ENCODE results near the gene SLC16A2. TPM values are rescaled to one million over a fixed set of nuclear protein-coding genes. Genes with fewer than 3 reads are reported as not detected.

The SLC16A2 gene
- total RNA-seq, 1 donor from 2014 or later: 32.4 TPM

DNA sequence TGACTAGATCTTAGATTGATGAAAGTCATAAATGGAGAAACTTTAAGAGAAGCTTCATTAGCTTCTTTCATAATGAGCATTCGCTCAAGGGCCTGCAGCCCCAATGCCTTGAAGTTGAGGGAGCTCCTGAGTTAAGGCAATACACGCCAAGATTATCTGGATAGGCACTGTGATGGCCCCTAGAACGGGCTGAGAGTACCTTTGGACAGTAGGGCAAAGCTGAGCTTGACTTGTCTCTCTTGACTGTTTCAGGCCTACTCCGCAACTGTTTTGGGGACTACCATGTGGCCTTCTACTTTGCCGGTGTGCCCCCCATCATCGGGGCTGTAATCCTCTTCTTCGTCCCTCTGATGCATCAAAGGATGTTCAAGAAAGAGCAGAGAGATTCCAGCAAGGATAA is 109.8 kb downstream of the SLC16A2 start:
- DNase-seq (ENCODE audit: low spot score): no peak
- no peaks in the 10 kb centered on the region for H3K27me3 Mint-ChIP-seq (ENCODE audit: unreplicated experiment)
- H3K9me3 Mint-ChIP-seq (ENCODE audit: unreplicated experiment): no peaks in the 10 kb centered on the region
- TF ChIP-seq, protein P1, sequence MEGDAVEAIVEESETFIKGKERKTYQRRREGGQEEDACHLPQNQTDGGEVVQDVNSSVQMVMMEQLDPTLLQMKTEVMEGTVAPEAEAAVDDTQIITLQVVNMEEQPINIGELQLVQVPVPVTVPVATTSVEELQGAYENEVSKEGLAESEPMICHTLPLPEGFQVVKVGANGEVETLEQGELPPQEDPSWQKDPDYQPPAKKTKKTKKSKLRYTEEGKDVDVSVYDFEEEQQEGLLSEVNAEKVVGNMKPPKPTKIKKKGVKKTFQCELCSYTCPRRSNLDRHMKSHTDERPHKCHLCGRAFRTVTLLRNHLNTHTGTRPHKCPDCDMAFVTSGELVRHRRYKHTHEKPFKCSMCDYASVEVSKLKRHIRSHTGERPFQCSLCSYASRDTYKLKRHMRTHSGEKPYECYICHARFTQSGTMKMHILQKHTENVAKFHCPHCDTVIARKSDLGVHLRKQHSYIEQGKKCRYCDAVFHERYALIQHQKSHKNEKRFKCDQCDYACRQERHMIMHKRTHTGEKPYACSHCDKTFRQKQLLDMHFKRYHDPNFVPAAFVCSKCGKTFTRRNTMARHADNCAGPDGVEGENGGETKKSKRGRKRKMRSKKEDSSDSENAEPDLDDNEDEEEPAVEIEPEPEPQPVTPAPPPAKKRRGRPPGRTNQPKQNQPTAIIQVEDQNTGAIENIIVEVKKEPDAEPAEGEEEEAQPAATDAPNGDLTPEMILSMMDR (IDR thresholded peaks at IDR 0.05; ENCODE audit: unreplicated experiment): no peak
- peaks cover 7% of the 10 kb centered on the region for H3K36me3 Mint-ChIP-seq (ENCODE audit: low read depth, unreplicated experiment)
- no peak overlapping the region for H3K4me3 Mint-ChIP-seq (ENCODE audit: unreplicated experiment)
- H3K27ac Mint-ChIP-seq (ENCODE audit: unreplicated experiment): no peak overlapping the region
- no peaks in the 10 kb centered on the region for H3K4me1 Mint-ChIP-seq (ENCODE audit: unreplicated experiment)

DNA sequence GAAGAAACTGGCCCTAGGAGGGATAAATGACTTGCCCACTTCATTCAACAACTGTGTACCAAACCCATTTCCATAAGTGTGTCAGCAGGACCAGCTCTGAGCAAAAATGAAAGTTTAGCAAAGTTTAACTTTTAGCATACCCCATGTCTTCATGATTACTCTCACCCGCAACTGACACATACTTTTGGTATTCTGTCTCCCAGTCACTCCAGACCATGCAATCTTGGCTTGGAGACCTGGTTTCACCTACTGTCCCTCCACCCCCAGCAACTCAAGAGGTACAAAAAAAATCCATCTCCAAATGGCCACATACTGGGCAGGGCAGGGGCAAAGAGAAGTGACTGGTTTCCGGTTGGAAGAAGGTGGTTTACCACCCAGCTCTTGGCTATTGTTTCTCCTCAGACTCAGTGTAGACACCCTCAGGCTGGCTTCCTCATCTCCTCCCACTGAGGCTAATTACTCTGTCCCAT is 113.3 kb downstream of the SLC16A2 start:
- TF ChIP-seq, protein P1 (IDR thresholded peaks at IDR 0.05; ENCODE audit: unreplicated experiment): no peak
- no peak for DNase-seq (ENCODE audit: low spot score)
- no peaks in the 10 kb centered on the region for H3K27me3 Mint-ChIP-seq (ENCODE audit: unreplicated experiment)
- H3K9me3 Mint-ChIP-seq (ENCODE audit: unreplicated experiment): no peaks in the 10 kb centered on the region
- peaks cover 7% of the 10 kb centered on the region for H3K36me3 Mint-ChIP-seq (ENCODE audit: low read depth, unreplicated experiment)
- no peak overlapping the region for H3K27ac Mint-ChIP-seq (ENCODE audit: unreplicated experiment)
- H3K4me1 Mint-ChIP-seq (ENCODE audit: unreplicated experiment): peaks cover 5% of the 10 kb centered on the region
- peak overlapping the region; percentile 31 for H3K4me3 Mint-ChIP-seq (ENCODE audit: unreplicated experiment)

DNA sequence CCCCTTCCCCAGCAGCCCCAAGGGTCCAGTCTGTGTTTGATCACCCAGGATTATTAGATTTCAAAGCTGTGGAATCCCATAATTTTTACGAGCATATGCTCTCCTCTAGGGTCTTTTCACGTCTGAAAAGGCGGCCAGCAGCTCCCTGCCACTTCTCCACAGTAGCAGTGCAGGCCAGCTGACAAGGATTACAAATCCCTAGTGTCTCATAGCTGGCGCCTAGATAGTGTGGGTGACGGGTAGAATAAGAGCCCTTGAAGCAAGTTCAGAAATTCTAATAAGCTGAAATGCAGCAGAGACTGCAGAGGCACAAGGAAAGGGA is 113.8 kb downstream of the SLC16A2 start:
- DNase-seq (ENCODE audit: low spot score): no peak
- H3K36me3 Mint-ChIP-seq (ENCODE audit: low read depth, unreplicated experiment): peaks cover 7% of the 10 kb centered on the region
- no peak overlapping the region for H3K4me3 Mint-ChIP-seq (ENCODE audit: unreplicated experiment)
- no peaks in the 10 kb centered on the region for H3K27me3 Mint-ChIP-seq (ENCODE audit: unreplicated experiment)
- no peaks in the 10 kb centered on the region for H3K9me3 Mint-ChIP-seq (ENCODE audit: unreplicated experiment)
- no peak overlapping the region for H3K27ac Mint-ChIP-seq (ENCODE audit: unreplicated experiment)
- peaks cover 5% of the 10 kb centered on the region for H3K4me1 Mint-ChIP-seq (ENCODE audit: unreplicated experiment)
- TF ChIP-seq, protein P1 (IDR thresholded peaks at IDR 0.05; ENCODE audit: unreplicated experiment): no peak

DNA sequence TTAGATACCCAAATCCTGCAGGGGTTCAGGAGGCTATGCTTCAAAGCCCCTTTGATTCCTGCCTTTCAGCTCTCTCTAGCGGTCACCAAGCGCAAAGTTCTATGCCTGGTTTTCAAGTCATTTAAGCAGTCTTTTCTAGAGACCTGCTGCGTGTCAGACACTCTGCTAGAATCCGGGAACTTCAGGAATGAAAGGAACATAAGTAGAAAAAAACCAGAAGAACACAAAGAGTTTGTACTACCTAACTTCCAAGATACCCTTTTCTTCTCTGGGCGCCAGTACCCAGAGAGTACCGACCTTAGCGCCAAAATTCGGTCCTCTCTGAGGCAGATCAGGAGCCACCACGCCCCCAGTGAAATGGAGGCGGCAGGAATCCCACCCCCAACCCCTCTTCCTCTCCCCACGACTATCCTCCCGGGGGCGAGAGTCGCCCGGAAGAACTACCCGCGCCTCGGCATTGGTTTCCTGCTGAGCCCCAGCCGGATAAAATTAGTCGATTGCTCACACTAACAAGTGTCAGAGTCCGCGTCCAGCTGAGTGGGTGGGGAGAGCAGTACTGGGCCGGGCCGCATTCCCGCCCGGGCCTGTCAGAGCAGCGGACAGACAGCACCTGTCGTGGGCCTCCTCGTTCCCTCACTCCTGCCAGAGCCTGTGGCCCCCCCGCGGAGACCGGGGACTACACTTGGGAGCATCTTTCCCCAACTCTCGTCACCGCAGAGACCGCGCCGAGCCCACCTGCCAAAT is 114.3 kb downstream of the SLC16A2 start:
- peak; percentile 30 for DNase-seq (ENCODE audit: low spot score)
- Mint-ChIP-seq H3K36me3 (ENCODE audit: low read depth, unreplicated experiment) (peaks cover 7% of the 10 kb centered on the region), H3K27ac (ENCODE audit: unreplicated experiment) (peak overlapping the region; percentile 72), H3K4me3 (ENCODE audit: unreplicated experiment) (peak overlapping the region; percentile 76), H3K4me1 (ENCODE audit: unreplicated experiment) (peaks cover 5% of the 10 kb centered on the region), H3K9me3 (ENCODE audit: unreplicated experiment) (no peaks in the 10 kb centered on the region), H3K27me3 (ENCODE audit: unreplicated experiment) (no peaks in the 10 kb centered on the region)
- TF ChIP-seq, protein P1 (IDR thresholded peaks at IDR 0.05; ENCODE audit: unreplicated experiment): no peak

DNA sequence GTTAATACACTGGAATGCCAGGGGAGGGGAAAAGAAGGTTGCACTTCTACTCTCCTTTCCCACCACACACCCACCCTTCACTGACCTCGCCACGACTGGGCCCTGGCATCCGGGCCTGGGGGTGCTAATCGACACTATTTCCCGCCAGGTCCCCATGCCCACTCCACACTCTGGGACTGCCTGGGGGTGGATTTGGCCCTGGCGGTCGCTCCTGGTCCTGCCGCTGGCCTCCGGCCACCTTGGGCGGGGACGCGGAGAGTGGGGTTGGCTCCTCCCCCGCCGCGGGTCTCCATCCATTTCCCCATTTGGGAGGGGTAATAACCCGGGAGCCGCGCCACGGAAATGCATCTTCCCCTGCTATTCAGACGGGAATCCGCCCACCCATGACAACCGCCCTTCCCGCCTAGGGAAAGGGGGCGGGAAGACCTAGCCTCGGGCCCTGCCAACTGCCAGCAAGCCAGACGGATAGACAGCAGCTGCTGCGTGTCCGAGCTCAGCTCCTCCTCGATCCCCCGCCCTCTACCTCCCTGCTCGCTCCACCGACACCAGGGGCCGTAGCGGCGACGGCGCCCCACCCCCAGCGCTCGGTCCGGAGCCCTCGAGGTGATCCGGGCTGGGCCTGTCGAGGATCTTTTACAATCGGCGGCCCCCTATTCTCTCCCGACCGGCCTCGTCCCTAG is 115.0 kb downstream of the SLC16A2 start:
- TF ChIP-seq, protein P1 (IDR thresholded peaks at IDR 0.05; ENCODE audit: unreplicated experiment): no peak
- H3K36me3 Mint-ChIP-seq (ENCODE audit: low read depth, unreplicated experiment): peaks cover 7% of the 10 kb centered on the region

More for the DNA sequence above, 115.0 kb downstream of the SLC16A2 start:
- peak overlapping the region; percentile 76 for H3K4me3 Mint-ChIP-seq (ENCODE audit: unreplicated experiment)
- H3K4me1 Mint-ChIP-seq (ENCODE audit: unreplicated experiment): peaks cover 5% of the 10 kb centered on the region
- H3K27me3 Mint-ChIP-seq (ENCODE audit: unreplicated experiment): no peaks in the 10 kb centered on the region
- no peak overlapping the region for H3K27ac Mint-ChIP-seq (ENCODE audit: unreplicated experiment)
- H3K9me3 Mint-ChIP-seq (ENCODE audit: unreplicated experiment): no peaks in the 10 kb centered on the region
- peak; percentile 77 for DNase-seq (ENCODE audit: low spot score)

Data from endothelial cell (in vitro differentiated cells).